CD4-positive, alpha-beta T cell treated with Interleukin-2 at 100 ng/mL for 4 hours (primary cell): Measurements from ENCODE around the gene RPS6KA2.

ENCODE experiments used
- DNase-seq: peaks from one replicate; pipeline ENCODE4 v3.0.0-alpha.2; 2020; ENCODE audit warnings: low spot score

The RPS6KA2 gene

DNA sequence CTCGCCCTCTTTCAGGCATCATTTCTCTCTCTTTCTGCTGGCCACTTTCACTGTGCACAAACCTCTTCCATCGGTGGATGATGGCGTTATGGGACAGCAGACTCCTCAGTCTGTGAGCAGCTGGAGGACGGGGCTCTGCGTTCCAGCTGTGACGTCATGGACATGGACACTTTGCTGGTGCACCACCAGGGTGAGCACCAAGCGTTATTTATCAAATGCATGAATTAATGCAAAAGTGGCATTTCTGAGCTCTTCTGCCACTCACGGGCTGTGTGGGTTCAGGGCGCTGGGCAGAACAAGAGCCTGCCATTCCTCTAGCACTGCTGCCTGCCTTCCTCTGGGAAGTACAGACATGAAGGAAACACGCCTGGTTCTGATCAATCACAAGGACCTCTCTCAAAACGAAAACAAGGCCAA is 161.4 kb downstream of the RPS6KA2 start:
- DNase-seq, result no peak

- no peak for DNase-seq
Measured at GRCh38 chr6:166465003-166465399, 162.1 kb downstream of the RPS6KA2 start.

GRCh38 chr6:166464068-166465002 is 162.7 kb downstream of the RPS6KA2 start:
- no peak for DNase-seq

DNA sequence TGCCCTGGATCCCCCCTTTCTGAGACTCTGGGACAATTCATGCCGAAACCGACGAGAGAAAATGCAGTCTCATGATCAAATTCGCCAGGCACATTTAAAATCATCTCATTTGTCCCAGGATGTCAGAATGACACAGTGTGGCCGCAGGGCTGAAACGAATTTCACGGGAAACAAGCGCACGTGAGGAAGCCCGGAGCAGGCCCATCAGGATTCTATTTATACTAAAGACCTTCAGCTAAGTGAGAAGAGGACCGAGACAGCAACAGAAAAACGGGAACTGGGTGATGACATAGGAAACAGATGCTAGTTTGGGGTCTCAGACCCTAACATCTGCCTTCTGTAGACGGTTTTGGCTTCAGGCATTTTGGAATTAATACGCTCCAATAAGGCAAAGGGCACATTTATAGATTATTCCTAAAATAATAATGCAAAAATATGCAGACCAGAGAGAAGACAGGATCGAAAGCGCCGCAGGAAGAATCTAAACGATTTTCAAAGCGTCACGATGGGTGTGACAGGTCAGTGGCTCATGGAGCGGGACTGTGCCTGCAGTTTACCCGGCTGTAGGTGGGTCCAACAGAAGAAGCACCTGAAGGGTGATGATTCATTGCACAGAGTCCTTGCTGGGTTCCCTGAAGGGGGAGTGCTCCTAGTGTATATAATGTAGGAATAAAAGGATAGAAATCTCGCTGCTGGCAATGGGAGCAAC is 163.5 kb downstream of the RPS6KA2 start:
- no peak for DNase-seq

DNA sequence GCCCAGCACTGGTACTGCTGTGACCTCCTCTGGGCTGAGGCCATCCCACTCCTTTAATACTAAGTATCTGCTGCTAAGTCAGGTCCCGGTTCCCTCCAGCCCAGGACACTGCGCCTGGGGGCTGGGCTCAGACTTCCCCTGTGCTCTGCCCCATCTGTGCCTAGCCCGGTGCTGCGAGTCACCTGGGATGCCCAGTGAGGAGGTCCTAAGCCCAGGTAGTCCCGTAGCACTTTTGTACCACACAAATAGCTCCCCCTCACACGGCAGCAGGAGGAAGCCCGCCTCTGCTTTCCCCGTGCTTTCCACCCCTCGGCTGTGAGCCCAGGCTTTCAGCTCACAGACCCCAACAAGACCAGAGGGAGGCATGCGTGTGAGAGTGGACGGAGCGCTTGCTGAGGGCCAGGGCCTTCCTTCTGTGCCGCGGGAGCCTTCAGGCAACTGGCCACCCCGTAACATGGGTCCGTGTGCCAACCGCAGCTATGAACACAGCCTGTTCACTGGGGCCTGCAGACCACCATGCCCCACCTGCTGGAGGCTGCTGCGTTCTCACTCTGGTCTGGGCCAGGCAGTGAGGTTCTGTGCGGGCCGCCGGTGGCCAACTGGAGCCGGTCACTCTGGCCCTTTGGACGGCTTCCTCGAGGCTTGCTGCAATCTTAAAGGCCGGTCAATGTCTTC is 164.5 kb downstream of the RPS6KA2 start:
- DNase-seq, result no peak

- no peak for DNase-seq
Measured at GRCh38 chr6:166461821-166462460, 165.1 kb downstream of the RPS6KA2 start.

DNA sequence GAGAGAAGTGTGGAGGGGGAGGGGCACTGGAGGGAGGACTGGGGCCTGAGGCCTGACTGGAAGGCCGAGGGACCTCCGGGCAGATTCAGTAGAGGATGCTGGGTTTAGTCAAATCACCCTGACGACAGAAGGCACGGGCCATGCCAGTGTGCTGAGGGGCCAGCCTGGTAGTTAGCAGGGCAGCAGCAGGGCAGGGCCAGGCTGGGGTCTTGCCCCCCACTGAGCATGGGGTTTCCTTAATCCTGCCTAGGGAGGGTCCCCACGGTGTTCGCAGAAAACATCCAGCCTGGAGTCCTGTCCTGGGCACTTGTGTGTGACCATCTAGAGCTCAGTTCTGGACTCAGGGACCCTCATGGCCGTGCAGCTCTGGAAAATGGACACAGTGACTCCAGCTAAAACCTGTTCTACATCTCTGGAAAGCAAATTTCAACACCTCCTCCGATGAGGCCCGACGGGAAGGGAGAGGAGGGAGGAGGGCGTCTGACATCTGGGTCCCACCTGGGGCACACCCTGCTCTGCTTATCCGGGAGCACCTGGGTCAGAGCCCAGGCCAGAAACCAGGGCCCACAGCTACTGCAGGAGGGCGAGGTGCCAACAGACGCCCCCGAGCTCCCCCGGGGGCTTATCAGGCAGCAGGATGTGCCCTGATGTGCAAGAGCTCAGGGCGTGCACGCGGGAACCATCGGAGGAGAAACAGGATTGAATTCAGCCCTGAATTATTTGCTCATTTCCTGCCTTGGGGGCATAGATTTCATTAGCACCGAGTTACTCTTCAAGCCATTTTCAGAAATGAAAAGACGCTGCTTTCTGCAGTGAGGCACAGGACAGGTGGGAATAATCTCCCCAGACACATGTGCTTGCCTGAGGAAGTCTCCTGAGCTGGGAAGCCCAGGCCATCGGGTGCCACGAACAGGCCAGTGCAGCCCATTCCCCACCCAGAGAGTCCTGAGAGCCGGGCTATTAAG is 166.3 kb downstream of the RPS6KA2 start:
- no peak for DNase-seq

DNA sequence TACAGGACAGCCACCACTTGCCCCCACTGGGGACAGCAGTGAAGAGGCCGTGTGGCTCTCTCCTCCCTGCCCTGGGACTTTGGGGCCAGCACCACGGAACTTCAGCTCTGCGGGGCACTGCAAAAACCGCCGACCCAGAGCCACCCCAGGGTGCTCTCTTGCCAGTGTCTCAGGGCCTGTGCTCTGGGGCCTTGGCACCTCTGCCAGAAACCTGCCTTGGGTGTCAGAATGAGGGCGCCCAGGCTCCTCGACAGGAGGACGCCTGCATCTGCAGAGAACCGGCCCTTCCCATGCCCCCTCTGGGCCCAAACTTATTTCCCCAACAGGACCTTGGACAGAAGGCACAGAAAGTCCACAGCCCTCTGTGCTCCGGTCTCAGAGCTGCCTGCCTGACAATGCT is 167.1 kb downstream of the RPS6KA2 start:
- DNase-seq, result no peak

DNA sequence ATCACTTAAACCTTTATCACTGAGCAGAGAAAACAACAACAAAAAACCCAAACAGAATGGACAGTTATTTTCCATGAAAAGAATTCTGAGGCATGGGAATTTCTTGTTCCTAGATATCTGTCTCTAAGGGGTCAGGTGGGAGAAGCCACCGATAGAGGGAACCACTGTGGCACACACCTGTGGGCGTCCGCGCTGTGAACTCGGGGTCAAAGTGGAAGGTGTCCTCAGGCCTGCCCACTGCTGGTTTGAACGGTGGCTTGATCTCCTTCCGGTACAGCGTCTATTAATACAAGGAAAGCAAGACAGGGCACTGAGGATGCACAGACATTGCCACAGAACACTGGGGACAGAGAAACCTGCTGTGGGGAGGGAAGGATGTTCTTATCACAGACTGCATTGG is 167.8 kb downstream of the RPS6KA2 start:
- DNase-seq, result no peak

DNA sequence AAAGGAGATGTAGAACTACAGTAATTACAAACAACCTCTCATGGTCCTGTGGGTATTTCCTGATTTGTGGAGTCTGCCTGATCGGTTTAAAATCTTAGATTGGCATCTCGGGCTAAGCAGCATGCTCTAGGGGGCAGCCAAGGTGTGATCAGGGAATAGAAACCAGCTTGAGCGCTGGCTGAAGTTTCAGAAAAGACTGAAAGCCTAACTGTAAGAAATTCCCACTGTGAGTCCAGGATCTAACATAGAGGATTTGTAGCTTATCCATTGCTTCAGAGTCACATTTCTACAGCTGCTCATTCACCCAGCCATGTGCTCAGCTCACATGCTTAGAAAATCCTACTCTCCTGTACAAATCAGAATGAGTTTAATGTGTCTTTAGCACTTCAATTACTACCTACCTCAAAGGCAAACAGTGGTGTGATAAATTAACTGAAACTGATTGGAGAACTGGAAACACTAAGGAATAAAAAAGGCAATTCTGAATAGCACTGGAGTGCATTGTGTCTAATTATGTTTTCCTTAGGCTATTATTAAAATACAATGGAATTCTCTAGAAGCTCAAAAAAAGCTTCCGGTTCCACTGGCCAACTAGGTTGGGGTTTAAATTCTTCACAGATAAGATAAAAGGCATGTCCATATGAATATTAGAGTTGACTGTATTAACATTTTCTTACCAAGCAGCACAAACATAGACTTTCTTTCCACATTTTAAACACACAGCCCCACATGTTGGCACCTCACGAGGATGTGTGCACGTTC is 170.5 kb downstream of the RPS6KA2 start:
- peak; percentile 31 for DNase-seq

DNA sequence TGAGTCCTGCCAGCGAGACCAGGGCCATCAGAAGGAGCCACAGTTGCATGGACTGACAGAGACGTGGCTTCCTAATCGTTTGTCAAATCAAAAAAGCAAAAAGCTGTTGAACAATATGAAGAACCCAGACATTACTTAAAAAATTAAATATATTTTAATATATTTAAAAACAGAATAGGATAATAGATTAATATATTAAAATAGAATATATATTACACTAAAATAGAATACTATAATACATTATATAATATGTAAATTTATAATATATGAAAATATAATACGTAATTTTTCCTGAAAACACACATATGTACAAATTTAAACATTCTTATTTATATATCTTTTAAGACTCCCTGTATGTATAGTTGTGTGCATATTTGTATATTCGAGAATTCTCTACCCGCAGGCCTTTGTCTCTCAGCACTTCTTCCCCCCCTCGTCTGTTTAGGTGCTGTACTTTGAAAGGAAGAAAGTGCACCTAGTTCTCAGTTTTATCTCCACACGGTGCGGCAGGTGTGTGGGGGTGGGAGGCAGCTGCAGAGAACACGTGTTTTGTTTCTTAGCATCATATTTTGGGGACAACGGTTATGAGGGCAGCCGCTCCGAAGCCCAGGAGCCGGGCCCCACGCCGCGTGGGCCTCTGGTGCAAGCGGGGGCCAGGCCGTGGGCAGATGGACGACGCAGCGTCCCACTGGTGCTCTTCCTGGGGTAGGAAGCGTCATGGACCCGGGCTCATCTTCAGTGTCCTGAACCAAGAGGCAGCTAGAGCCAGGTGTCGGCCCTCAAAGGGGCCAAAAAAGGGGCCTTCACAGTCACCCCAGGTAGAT is 172.1 kb downstream of the RPS6KA2 start:
- no peak for DNase-seq

- no peak for DNase-seq
Measured at GRCh38 chr6:166453651-166454050, 173.4 kb downstream of the RPS6KA2 start.

DNA sequence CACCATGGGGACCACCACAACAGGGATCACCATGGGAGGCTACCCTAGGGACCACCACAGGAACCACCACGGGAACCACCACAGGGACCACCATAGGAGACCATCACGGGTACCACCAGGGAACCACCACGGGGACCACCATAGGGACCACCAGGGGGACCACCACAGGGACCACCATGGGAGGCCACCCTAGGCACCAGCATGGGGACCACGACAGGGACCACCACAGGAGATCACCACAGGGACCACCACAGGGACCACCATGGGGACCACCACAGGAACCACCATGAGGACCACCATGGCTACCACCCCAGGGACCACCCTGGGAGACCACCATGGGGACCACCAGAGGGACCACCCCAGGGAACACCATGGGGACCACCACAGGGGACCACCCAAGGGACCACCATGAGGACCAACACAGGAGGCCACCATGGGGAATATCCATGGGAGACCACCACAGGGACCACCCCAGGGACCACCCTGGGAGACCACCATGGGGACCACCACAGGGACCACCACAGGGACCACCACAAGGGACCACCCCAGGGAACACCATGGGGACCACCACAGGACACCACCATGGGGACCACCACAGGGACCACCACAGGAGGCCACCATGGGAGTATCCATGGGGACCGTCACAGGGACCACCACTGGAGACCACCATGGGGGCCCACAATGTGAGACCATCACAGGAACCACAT is 176.7 kb downstream of the RPS6KA2 start:
- DNase-seq, result no peak

DNA sequence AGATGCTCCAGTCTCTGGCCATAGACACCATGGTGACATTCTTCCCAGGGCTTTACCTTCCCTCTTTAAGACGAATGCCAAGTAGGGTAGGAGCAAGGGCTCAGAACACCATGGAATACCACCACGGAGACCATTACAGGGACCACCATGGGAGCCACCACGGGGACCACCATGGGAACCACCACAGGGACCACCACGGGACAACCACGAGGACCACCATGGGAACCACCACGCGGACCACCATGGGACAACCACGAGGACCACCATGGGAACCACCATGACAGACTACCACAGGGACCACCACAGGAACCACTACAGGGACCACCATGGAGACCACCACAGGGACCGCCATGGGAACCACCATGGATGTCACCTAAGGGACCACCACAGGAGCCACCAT is 177.4 kb downstream of the RPS6KA2 start:
- DNase-seq, result no peak

- DNase-seq, result no peak
Measured at GRCh38 chr6:166449036-166449435, 178.0 kb downstream of the RPS6KA2 start.

DNA sequence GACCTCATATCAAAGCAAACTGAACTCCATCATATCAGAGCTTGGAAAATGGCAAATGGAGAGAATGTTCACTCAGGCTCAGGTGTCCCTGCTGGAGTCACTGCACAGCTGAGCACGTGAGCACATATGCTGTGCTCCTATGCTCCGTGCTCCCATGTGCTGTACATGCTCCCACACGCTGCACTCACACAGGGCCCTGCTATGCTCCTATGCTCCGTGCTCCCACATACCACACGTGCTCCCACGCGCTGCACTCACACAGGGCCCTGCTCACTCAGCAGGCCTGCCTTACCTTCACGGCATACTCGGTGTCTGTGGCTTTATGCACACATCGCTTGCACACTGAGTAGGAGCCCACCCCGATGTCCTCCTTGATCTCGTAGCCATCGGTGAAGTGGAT is 178.6 kb downstream of the RPS6KA2 start:
- DNase-seq, result no peak

DNA sequence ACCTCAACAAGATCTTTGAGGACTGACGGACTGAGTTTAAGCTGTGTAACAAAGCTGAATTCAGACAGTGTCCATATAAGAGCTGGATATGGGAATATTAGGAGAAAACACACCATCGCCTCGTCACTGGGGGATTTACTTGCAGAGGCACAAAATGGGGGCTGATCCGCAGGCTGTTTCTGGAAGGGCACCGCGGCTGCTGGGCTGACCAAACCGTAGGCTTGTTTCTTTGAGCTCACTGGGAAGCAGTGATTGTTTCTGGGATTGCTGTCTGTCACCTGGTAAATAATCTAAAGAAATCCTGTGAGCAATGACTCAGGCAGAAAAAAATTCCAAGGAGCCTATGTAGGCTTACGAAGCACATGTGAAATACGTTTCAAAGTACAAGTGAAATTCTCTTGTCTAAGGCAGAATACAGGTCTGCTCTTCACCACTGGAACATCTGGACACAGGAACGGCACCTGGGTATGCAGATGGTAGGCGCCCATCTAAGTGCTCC is 180.4 kb downstream of the RPS6KA2 start:
- DNase-seq, result no peak

GRCh38 chr6:166446146-166446545 is 180.9 kb downstream of the RPS6KA2 start:
- no peak for DNase-seq

- no peak for DNase-seq
Measured at GRCh38 chr6:166444446-166444845, 182.6 kb downstream of the RPS6KA2 start.
